ENCODE results near the gene SPATC1L.

Gene SPATC1L

GRCh38 chr21:46122758-46123683, 61.2 kb downstream of the SPATC1L start:
- no peak for DNase-seq (ENCODE audit: extremely low read depth, low read depth)
- no peak overlapping the region for H3K4me3 ChIP-seq (replicated peaks; ENCODE audit: low read depth, low read length)
- TF ChIP-seq, protein P1, sequence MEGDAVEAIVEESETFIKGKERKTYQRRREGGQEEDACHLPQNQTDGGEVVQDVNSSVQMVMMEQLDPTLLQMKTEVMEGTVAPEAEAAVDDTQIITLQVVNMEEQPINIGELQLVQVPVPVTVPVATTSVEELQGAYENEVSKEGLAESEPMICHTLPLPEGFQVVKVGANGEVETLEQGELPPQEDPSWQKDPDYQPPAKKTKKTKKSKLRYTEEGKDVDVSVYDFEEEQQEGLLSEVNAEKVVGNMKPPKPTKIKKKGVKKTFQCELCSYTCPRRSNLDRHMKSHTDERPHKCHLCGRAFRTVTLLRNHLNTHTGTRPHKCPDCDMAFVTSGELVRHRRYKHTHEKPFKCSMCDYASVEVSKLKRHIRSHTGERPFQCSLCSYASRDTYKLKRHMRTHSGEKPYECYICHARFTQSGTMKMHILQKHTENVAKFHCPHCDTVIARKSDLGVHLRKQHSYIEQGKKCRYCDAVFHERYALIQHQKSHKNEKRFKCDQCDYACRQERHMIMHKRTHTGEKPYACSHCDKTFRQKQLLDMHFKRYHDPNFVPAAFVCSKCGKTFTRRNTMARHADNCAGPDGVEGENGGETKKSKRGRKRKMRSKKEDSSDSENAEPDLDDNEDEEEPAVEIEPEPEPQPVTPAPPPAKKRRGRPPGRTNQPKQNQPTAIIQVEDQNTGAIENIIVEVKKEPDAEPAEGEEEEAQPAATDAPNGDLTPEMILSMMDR (IDR thresholded peaks at IDR 0.05; ENCODE audit: low read depth, low read length, missing control alignments): no peak

DNA sequence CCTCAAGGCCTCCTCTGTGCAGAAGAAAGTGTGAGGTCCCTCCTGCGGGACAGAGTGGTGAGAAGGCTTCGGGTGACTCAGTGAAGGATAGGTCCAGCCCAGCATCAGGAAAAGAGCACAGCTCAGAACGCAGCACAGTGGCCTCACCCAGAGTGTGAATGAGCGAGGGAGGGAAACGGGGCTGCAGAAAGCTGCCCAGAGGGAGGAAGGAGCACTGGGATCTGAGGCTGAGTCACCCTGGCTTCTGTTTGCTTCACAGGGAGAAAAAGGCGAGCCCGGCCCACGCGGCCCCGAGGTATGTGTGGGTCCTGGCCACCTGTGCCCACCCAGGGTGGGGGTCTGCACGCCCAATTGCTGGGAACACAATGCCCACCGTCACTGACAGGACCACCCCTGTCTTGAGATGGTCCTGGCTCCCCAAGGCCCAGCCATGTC, 62.0 kb downstream of the SPATC1L start:
- no peak for DNase-seq (ENCODE audit: extremely low read depth, low read depth)
- TF ChIP-seq, protein P1 (IDR thresholded peaks at IDR 0.05; ENCODE audit: low read depth, low read length, missing control alignments): no peak
- no peak overlapping the region for H3K4me3 ChIP-seq (replicated peaks; ENCODE audit: low read depth, low read length)

DNA sequence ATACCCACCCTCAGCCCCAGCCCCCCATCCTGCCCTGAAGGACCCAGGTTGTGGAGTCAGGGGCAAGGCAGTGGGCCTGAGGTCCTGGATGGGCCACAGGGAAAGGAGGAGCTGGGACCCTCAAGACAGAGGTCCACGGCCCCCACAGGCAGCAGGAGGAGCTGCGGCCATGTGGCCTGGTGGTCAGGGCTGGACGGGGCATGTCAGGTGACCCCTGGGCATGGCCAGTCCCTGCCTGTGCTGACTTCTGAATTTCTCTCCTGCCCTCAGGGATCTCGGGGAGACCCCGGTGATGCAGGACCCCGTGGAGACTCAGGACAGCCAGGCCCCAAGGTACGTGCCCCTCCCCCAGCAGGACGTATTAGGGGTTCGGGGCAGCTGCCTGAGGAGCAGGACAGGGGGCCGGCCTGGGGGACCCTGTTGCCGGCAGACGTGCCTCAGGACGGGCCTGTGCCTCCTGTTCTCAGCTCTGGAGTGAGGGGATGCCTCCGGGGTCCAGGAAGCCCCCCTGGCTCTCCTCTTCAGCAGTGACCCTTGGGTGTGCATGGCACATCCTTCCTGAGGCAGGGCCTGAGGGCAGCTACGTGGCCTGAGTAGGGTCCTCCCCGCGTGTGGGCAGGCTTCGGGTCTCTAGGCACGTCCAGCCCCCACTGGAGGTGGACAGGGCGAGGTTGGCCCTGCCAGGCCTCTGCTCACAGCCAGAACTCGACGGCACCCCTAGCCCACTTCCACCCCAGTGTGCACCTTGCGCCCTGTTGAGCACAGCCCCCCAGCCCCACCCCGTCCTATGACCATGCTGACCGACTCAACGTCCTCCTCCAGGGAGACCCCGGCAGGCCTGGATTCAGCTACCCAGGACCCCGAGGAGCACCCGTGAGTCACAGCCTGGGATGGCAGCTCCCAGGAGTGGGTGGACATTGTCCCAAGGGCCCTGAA, 62.7 kb downstream of the SPATC1L start:
- no peak for DNase-seq (ENCODE audit: extremely low read depth, low read depth)
- no peak overlapping the region for H3K4me3 ChIP-seq (replicated peaks; ENCODE audit: low read depth, low read length)
- TF ChIP-seq, protein P1 (IDR thresholded peaks at IDR 0.05; ENCODE audit: low read depth, low read length, missing control alignments): no peak

DNA sequence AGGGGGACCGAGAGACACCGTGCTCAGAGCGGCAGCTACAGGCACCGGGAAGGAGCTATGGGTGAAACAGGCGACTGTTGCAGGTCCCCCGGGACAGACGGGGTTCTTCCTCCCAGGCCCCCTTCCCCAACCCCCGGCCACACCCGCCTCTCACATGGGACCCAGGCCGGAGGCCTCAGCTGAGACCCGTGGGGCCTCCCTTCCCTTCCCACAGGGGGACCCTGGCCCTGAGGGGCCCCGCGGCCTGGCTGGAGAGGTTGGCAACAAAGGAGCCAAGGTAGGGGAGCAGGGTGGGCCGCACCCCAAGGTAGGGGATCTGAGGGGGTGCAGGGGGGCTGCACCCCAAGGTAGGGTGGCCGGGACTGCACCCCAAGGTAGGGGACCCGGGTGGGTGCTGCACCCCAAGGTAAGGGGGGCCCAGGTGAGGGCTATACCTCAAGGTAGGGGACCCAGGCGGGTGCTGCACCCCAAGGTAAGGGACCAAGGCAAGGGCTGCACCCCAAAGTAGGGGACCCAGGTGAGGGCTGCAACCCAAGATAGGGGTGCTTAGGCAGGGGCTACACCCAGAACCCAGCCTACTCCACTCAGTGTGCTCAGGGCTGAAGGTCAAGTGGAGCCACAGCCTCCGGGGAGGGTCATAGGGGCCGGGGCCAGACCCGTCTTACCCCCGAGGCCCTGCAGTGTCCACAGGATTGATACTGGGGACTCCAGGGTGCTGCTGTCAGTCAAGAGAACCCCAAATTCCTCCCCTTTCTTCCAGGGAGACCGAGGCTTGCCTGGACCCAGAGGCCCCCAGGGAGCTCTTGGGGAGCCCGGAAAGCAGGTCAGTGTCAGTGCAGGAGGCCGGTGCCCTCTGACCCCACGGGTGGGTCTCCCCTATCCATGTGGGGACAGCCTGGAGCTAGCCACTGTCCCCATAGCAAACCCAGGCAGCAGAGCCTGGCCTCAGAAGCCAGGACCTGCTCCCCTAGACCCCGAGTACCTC, 63.7 kb downstream of the SPATC1L start:
- DNase-seq (ENCODE audit: extremely low read depth, low read depth): no peak
- no peak overlapping the region for H3K4me3 ChIP-seq (replicated peaks; ENCODE audit: low read depth, low read length)
- TF ChIP-seq, protein P1 (IDR thresholded peaks at IDR 0.05; ENCODE audit: low read depth, low read length, missing control alignments): no peak

GRCh38 chr21:46119637-46120271, 64.5 kb downstream of the SPATC1L start:
- no peak overlapping the region for H3K4me3 ChIP-seq (replicated peaks; ENCODE audit: low read depth, low read length)
- DNase-seq (ENCODE audit: extremely low read depth, low read depth): no peak
- TF ChIP-seq, protein P1 (IDR thresholded peaks at IDR 0.05; ENCODE audit: low read depth, low read length, missing control alignments): no peak

All from HFF-Myc (cell line).